NCI-H2171 (cell line): ENCODE data around the gene DCDC1.

Source experiments
- DNase-seq: peaks from one replicate; lab custom pipeline; 2025; lab: John Stamatoyannopoulos, UW

The DCDC1 gene, protein sequence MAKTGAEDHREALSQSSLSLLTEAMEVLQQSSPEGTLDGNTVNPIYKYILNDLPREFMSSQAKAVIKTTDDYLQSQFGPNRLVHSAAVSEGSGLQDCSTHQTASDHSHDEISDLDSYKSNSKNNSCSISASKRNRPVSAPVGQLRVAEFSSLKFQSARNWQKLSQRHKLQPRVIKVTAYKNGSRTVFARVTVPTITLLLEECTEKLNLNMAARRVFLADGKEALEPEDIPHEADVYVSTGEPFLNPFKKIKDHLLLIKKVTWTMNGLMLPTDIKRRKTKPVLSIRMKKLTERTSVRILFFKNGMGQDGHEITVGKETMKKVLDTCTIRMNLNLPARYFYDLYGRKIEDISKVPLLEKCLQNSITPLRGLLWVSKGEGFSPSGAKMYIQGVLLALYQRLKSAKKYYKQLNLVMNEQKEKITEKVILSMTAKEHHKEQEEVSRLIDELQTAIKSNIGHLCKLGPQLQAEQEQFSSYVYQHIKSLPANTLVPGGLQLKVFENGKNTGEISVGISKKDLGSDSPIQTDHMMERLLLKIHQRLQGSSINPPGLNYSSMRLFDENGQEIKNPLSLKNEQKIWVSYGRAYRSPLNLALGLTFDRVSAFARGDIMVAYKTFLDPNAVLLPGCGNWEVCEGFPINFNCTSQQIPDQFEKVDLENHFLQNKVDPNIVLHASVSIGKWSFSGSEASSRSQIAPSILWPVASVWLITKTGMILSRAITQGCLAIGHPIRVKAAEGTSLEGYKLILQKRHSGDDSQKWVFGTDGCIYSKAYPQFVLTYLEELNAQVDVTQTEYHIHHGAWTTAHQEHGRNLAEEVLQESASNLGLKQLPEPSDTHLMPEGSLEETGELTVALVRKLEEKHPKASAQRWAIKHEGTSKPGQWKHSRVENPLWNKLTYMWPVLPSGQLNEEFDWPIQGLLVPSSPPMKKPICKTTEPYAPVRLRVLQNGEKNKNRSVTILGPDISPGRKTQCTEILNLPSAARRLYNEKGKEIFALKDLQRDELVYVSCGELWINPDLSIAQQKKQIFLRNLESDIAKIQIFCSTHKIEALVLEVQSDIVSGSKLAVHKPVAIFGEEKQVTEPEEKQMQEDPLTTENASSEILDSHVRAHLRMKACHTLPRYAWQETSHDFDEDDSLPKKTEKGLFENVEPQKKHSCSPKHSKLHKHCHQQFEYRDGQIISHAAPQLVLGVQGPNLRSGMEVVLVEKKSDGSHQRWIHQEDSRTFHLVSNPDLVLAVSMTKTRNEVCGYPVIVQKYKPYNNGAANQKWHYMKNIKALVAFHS (N-terminal part only)

DNA sequence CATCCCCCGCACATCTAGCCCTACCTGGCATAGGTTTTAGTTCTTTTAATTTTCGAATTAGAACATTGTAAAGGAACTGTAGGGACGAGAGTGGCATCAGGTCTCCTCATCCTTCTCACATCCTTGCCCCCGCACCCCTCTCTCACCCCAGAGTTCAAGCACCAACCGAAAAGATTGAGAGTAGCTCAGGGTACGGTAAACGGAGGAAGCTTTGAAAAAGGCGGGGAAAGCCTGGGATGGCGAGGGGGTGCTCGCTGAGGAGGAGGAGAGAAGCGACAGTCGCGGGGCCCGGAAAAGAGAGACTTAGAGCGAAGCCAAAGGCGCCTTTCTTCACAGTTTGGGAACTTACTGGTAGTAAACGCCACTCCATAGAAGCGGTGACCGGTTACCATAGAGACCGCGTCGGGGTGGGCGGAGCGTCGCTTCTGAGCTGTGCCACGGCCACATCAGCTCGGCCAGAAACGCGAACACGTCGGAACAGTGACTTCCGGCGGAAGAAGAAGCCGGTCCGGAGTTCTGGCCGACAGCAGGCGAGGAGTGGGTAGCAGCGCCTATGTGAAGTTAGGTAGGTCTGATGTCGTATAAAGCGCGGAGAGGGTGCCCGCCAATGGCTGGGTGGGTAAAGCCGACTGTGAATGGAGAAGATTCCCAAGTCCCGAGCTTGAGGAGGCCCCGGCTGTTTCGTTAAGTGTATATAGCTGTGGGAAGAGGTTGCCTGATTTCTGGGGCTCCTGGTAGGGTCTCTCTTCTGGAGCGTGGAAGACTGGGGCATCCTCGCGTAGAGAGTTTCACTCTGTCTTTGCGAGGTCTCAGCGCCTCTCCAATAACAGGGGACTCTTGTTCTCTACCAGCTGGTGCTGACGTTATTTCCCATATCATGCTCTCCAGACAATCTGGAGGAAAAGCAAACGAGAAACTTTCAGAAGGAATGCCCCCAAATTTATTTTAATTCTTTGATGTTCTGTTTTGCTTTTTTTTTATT, at the start of gene DCDC1, which contains the start of gene DNAJC24:
DCDC1 (minus strand) TSS at position 392 of the 982 bp plus-strand sequence. CDS start 41,459 bp downstream, outside the sequence.
DNAJC24 (plus strand) TSS at position 513 of the 982 bp plus-strand sequence. CDS start 889 bp downstream, outside the sequence.
- DNase-seq: peak; percentile 99

DNA sequence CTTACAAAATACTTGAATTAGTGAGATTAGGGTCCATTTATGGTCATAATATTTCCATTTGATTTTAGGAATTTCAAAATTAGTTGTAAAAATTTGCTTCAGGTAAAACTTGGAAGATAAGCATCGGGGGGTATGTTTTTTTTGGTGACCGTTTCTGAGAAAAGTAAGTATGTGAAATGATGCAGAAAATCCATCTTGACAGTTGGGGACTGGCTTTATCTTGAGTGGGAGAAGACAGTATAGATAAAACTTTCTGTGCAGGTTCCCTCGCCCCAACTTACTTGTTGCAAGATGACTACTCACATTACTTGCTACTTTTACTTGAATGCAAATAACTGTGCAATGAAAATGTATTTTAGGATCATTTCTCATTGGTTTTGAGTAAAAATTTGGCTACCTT, 49.6 kb upstream of the DCDC1 start:
- no peak for DNase-seq

DNA sequence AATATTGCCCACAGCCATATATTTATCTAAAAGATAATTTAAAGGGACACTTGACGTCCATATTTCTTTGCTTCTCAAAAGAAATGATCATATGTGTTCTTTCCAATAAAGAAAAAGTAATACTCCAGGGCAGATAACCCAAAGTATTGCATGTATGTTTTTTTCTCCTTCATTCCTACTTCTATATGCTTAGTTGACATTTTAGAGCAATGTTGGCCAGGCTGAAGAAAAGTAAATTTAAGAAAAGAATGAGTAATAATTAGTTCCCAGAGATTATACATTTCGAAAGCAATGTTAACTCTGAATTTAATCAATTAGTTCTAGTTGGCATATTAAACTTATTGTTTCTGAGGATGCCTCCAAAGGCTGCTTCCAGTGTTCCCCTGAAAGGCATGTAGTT, 48.3 kb upstream of the DCDC1 start:
- no peak for DNase-seq

GRCh38 chr11:31417357-31417756, 47.8 kb upstream of the DCDC1 start:
- no peak for DNase-seq

DNA sequence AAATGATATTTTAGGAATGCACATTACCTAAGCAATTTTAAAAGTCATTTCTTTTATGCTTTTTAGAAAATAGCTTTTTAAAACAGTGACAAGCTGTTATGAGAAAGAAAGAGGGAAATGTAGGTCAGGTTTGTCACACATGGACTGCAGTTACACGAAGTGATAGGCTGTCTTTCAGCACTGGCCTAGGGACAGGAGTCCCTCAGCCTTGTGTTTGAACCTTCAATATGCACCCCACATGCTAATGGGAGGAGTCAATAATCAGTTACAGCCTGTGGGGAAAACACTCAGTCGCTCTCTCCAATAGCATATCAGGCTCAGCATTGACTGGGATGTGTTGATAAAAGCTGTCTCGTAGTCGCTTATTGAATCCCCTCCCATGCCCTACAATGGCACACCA, 45.9 kb upstream of the DCDC1 start:
- no peak for DNase-seq

- DNase-seq: no peak
Measured at GRCh38 chr11:31414338-31414737, 44.8 kb upstream of the DCDC1 start.

GRCh38 chr11:31412946-31413345, 43.4 kb upstream of the DCDC1 start:
- DNase-seq: no peak

DNA sequence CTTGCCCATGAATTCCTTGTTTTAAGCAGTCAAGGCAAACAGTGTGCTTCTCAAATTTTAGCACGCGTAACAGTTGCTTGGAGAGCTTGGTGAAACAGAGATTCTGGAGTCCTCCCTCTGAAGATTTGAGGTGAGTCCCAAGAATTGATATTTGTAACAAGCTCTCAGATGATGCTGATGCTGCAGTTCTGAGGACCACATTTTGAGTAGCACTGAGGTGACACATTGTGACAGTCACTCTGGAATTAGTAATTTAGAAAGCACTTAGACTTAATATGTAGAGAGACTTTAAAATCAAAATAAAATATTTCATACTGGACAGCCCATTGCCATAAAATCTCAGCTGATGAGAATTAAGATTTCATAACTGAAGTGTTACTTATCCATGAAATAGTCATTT, 38.7 kb upstream of the DCDC1 start:
- no peak for DNase-seq

DNA sequence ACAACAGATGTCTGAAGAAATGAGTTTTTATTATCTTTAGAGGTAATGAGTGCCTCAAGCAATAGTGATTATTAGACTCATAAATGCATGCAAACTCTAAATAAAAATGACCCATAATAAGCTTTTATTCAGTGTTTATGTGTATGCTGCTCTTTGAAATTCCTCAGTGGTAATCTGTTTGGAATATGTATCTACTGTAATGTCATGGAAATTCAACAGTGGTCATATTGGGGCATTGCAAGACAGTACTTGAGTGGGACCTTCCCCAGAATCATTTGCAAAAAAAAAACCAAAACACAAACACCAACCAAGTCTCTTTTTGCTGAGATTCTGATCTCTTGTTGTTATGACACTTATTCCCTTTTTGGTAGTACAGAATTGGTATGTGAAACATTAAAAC, 35.1 kb upstream of the DCDC1 start:
- no peak for DNase-seq

GRCh38 chr11:31397239-31397834, 27.8 kb upstream of the DCDC1 start:
- DNase-seq: peak; percentile 54

GRCh38 chr11:31387379-31387778, 17.8 kb upstream of the DCDC1 start:
- DNase-seq: no peak

DNA sequence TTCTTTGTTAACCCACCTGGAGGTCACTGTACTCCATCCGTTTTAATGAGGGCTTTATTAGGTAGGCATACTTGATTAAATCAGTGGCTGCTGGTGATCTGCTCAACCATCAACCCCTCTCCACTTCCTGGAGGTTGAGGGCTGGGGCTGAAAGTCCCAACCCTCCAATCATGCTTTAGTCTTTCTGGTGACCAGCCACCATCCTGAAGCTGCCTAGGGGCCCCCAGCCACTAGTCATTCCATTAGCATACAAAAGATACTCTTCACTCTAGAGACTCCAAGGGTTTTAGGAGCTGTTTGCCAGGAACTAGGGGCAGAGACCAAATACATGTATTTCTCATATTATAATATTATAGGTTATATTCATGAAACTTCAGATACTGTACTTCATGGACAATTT, 13.6 kb upstream of the DCDC1 start:
- no peak for DNase-seq

GRCh38 chr11:31375879-31376278, 6.3 kb upstream of the DCDC1 start:
- DNase-seq: no peak

GRCh38 chr11:31366795-31367194, 2.7 kb downstream of the DCDC1 start:
- DNase-seq: no peak

DNA sequence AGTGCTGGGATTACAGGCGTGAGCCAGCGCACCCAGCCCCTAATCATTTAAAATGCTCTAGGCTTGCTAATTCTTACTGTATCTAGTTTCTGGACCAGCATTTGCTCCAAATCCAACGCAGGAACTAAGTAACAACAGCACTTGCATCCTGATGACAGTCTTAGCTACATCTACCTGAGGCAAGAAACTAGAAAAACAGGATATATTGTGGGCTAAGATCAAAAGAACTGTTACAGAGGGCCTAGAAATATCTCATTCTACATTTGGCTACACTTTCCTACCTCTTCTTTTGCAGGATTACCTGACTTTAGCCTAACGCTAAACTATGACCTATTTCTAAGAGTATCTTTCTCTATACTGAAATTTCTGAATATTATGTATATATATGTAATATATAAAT, 7.8 kb downstream of the DCDC1 start:
- DNase-seq: no peak

DNA sequence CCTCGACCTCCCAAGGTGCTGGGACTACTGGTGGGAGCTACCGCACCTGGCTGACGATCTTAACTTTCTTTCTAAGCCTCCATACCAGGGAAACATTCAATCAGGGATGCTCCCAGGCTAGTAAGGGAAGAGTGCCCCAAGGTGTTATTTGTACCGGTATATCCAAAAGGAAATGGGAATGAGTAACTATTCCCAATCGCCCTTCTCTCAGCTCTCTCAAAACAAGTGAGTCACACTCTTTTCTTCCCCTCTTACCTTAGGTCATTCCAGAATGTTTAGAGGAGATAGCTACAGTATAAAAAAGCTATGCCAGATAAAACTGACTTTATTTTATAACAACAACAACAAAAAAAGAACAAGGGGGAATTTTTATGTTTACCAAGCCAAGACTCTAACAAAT, 13.7 kb downstream of the DCDC1 start:
- DNase-seq: no peak

DNA sequence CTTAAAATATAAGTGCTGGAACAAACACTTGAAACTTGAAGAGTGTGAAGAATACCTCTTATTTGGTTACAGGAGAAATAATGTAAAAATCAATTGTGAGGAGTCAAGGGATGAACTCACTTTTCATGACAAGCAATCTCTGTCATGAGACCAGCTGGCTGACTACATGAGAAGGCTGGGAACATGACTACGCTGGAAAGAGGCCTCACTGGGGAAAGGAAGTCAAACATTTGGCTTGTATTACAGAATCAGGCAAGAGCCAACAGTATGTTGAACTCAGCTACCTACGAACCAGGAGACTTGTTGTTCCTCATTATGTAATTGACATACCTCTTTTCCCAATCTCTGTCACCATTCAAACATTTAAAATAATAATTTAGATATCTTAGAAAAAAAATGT, 14.4 kb downstream of the DCDC1 start:
- DNase-seq: peak; percentile 85

DNA sequence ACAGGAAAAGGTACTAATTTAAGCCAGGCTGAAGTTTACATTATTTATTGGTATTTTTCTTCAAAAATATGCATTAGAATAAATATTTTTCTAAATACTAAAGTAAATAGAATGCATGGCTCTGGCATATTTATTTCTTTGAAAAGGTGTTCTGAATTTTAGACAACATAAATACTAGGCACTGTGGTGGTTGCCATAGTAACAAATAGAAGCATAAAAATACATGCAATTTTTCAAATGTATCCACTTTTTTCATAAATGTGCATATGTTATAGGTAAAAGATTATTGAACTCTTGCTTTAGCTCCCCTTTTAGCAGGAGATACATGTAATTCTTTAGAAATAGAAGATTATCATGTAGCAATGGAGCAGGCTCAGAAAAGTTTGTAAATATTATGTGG, 18.4 kb downstream of the DCDC1 start:
- no peak for DNase-seq

GRCh38 chr11:31340903-31341572, 28.5 kb downstream of the DCDC1 start:
- DNase-seq: no peak

GRCh38 chr11:31337806-31338205, 31.7 kb downstream of the DCDC1 start:
- no peak for DNase-seq
